ENCODE measurements around the gene CAND2. TPM values are rescaled to one million over a fixed set of nuclear protein-coding genes. Genes with fewer than 3 reads are reported as not detected.

The CAND2 gene
- total RNA-seq, 4 donors from 2014 or later: 2.2 to 6.8 (median 4.9) TPM

DNA sequence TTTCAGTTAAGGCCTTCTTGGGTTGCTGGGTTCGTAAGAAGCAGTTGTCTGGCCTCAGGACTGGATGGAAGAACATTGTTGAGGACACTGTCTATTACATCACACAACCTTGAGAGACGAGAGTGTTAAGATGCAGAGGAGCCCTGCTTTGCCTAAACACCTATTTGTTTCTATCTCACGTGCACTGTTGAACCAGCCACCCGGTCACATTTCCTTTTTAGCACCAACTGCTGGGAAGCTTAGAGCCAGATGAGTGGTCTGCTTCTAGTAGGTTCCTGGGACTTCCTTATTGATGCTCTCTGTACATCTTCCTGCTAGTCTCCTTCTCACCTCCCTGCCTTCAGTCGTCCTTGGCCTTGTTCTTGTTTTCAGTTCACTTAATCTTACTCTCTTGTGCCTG lies 22.3 kb downstream of the CAND2 start:
- no peak for DNase-seq (ENCODE audit: low spot score)
- no peak for ATAC-seq (ENCODE audit: low FRiP score)
- TF ChIP-seq, protein P1, sequence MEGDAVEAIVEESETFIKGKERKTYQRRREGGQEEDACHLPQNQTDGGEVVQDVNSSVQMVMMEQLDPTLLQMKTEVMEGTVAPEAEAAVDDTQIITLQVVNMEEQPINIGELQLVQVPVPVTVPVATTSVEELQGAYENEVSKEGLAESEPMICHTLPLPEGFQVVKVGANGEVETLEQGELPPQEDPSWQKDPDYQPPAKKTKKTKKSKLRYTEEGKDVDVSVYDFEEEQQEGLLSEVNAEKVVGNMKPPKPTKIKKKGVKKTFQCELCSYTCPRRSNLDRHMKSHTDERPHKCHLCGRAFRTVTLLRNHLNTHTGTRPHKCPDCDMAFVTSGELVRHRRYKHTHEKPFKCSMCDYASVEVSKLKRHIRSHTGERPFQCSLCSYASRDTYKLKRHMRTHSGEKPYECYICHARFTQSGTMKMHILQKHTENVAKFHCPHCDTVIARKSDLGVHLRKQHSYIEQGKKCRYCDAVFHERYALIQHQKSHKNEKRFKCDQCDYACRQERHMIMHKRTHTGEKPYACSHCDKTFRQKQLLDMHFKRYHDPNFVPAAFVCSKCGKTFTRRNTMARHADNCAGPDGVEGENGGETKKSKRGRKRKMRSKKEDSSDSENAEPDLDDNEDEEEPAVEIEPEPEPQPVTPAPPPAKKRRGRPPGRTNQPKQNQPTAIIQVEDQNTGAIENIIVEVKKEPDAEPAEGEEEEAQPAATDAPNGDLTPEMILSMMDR (IDR thresholded peaks at IDR 0.05): no peak

DNA sequence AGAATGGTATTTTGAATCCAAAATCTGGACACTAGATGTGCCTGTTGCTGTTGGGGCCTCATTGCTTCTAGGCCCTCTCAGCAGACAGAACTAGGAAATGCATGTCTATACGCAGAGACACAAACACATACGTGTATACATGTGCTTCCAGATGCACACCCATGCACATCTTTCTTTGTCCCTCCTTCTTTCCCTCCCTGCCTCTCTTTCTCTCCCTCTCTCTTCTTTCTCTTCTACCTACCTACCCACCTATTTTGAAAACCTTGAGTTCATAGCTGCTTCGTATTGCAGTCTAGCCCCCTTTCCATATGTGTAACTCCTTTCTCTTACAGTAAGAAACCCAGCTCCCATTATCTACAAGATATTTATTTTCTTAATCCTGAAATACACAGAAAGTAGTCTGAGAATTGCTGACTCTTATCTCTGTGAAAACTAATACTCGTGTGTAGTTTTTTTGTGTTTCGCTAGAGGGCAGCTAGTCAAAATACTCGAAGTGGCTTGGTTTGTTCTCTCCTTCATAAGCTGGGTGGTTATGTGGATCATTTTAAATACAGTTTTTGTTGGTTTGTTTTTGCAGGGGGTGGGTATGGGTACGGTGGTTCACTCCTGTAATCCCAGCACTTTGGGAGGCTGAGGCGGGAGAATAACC lies 26.4 kb downstream of the CAND2 start:
- DNase-seq (ENCODE audit: low spot score) (no peak), ATAC-seq (ENCODE audit: low FRiP score) (no peak)
- TF ChIP-seq, protein P1 (IDR thresholded peaks at IDR 0.05): no peak

GRCh38 chr3:12824299-12824698 lies 27.8 kb downstream of the CAND2 start:
- TF ChIP-seq, protein P1 (IDR thresholded peaks at IDR 0.05): no peak
- no peak for ATAC-seq (ENCODE audit: low FRiP score)
- DNase-seq (ENCODE audit: low spot score): no peak

DNA sequence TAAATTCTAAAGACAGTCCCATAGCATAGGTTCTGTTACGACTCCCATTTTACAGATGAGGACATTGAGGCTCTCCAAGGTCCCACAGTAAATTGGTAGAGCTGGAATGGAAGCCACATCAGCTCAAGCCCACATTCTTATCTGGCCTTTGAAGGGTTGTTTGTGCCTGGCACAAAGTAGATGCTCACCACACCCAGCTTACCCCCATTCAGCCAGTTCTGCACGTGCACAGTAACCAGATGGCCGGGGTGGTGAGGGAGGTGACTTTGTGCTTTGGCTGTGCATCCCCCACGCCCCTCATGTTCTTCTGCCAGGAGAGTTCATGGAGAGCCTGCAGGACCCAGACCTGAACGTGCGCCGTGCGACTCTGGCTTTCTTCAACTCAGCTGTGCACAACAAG lies 28.7 kb downstream of the CAND2 start:
- ATAC-seq (ENCODE audit: low FRiP score): no peak
- no peak for DNase-seq (ENCODE audit: low spot score)
- TF ChIP-seq, protein P1 (IDR thresholded peaks at IDR 0.05): no peak

- DNase-seq (ENCODE audit: low spot score) (no peak), ATAC-seq (ENCODE audit: low FRiP score) (no peak)
- TF ChIP-seq, protein P1 (IDR thresholded peaks at IDR 0.05): no peak
Measured at GRCh38 chr3:12828751-12829150, 32.3 kb downstream of the CAND2 start.

- DNase-seq (ENCODE audit: low spot score): no peak
- TF ChIP-seq, protein P1 (IDR thresholded peaks at IDR 0.05): no peak
- ATAC-seq (ENCODE audit: low FRiP score): no peak
Measured at GRCh38 chr3:12829404-12829803, 32.9 kb downstream of the CAND2 start.
